Measurements from ENCODE around the gene EPN1. TPM values are rescaled to one million over a fixed set of nuclear protein-coding genes. Genes with fewer than 3 reads are reported as not detected.
A peak's percentile ranks its signal among the peaks of the same experiment; 100 is the strongest.

EPN1 gene
- total and polyA plus RNA-seq, 9 of the 15 experiments (the other 6 are each of a cell fraction or from before 2014, with no cell fraction given), result 0.08 to 138 (median 12.7) TPM

GRCh38 chr19:55674841-55675660 lies at the start of gene EPN1 (continued):
- TF ChIP-seq MLLT1 (IDR thresholded peaks at IDR 0.05) (no peak), CREB3L1 (IDR thresholded peaks at IDR 0.05; ENCODE audit: borderline replicate concordance, low read depth) (peak; percentile 73), NCOA1 (IDR thresholded peaks at IDR 0.05; ENCODE audit: low read depth) (peak; percentile 39; the same call in 1 of the 2 replicates), CREBBP (IDR thresholded peaks at IDR 0.05; ENCODE audit: low read depth, low read length) (no peak), ESRRA (IDR thresholded peaks at IDR 0.05; ENCODE audit: borderline replicate concordance, low read depth) (peak; percentile 66; the same call in 1 of the 2 replicates), ETV5 (CRISPR knock-in tag; IDR thresholded peaks at IDR 0.05; ENCODE audit: low read depth) (peak; percentile 92), RB1 (IDR thresholded peaks at IDR 0.05; ENCODE audit: low read depth) (peak; percentile 90), NCOA6 (IDR thresholded peaks at IDR 0.05) (no peak), HNRNPUL1 (IDR thresholded peaks at IDR 0.05; ENCODE audit: low read length) (no peak), ZNF785 (CRISPR knock-in tag; IDR thresholded peaks at IDR 0.05) (no peak), MEF2D (tag; conservative IDR thresholded peaks at IDR 0.05; ENCODE audit: low read depth) (no peak), HDAC1 (IDR thresholded peaks at IDR 0.05) (peak in 1 of 2 experiments; percentile 51; a peak in 1 of 4 replicates), MYC (IDR thresholded peaks at IDR 0.05; ENCODE audit: low read depth, low read length) (peak; percentile 68), MYC (CRISPR knock-in tag; IDR thresholded peaks at IDR 0.05; ENCODE audit: borderline replicate concordance, low read depth) (peak; percentile 46; the same call in 1 of the 2 replicates), CSDE1 (IDR thresholded peaks at IDR 0.05) (no peak; a peak in 1 of 4 replicates), SMARCA4 (IDR thresholded peaks at IDR 0.05) (no peak), ZNF146 (CRISPR knock-in tag; IDR thresholded peaks at IDR 0.05; ENCODE audit: unreplicated experiment) (no peak), RBBP5 (IDR thresholded peaks at IDR 0.05; ENCODE audit: borderline replicate concordance, insufficient read depth, low read length, poor library complexity, severe bottlenecking) (peak; percentile 91), NR2C2 (CRISPR knock-in tag; IDR thresholded peaks at IDR 0.05) (peak; percentile 87), NR2C2 (tag; IDR thresholded peaks at IDR 0.05) (peak; percentile 97), ZC3H11A (IDR thresholded peaks at IDR 0.05; ENCODE audit: low read depth, low read length) (no peak), ARNT (IDR thresholded peaks at IDR 0.05) (no peak), GABPA (tag; conservative IDR thresholded peaks at IDR 0.05; ENCODE audit: low read depth) (peak; percentile 99), U2AF2 (optimal IDR thresholded peaks at IDR 0.05; ENCODE audit: low read depth, low read length) (no peak), ATF4 (CRISPR knock-in tag; IDR thresholded peaks at IDR 0.05) (0 out of 2 replicates have a peak, but pooled peaks have one; percentile 15), ZNF143 (CRISPR knock-in tag; IDR thresholded peaks at IDR 0.05) (no peak), ZFP1 (CRISPR knock-in tag; IDR thresholded peaks at IDR 0.05) (0 out of 2 replicates have a peak, but pooled peaks have one; percentile 9)
